ENCODE results near the gene ZNF622.

DNA sequence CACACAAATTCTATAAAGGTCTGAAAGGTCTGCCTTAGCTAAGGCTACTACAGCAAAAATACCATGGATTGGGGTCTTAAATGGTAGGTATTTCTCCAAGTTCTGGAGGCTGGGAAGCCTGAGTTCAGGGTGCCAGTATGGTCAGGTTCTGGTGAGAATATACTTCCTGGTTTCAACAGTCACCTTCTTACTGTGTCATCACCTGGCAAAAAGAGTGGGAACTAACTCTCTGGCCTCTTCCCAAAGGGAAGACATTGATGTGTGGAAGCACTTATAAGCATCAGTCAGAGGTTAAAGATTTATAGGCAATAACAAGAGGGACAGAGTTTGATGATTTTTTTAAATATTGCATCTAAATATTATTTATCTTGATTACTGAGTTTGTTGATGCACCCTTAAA is 53.0 kb downstream of the ZNF622 start:
- TF ChIP-seq, protein P1, sequence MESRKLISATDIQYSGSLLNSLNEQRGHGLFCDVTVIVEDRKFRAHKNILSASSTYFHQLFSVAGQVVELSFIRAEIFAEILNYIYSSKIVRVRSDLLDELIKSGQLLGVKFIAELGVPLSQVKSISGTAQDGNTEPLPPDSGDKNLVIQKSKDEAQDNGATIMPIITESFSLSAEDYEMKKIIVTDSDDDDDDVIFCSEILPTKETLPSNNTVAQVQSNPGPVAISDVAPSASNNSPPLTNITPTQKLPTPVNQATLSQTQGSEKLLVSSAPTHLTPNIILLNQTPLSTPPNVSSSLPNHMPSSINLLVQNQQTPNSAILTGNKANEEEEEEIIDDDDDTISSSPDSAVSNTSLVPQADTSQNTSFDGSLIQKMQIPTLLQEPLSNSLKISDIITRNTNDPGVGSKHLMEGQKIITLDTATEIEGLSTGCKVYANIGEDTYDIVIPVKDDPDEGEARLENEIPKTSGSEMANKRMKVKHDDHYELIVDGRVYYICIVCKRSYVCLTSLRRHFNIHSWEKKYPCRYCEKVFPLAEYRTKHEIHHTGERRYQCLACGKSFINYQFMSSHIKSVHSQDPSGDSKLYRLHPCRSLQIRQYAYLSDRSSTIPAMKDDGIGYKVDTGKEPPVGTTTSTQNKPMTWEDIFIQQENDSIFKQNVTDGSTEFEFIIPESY (CRISPR knock-in tag; IDR thresholded peaks at IDR 0.05), result no peak
- TF ChIP-seq, protein P2, sequence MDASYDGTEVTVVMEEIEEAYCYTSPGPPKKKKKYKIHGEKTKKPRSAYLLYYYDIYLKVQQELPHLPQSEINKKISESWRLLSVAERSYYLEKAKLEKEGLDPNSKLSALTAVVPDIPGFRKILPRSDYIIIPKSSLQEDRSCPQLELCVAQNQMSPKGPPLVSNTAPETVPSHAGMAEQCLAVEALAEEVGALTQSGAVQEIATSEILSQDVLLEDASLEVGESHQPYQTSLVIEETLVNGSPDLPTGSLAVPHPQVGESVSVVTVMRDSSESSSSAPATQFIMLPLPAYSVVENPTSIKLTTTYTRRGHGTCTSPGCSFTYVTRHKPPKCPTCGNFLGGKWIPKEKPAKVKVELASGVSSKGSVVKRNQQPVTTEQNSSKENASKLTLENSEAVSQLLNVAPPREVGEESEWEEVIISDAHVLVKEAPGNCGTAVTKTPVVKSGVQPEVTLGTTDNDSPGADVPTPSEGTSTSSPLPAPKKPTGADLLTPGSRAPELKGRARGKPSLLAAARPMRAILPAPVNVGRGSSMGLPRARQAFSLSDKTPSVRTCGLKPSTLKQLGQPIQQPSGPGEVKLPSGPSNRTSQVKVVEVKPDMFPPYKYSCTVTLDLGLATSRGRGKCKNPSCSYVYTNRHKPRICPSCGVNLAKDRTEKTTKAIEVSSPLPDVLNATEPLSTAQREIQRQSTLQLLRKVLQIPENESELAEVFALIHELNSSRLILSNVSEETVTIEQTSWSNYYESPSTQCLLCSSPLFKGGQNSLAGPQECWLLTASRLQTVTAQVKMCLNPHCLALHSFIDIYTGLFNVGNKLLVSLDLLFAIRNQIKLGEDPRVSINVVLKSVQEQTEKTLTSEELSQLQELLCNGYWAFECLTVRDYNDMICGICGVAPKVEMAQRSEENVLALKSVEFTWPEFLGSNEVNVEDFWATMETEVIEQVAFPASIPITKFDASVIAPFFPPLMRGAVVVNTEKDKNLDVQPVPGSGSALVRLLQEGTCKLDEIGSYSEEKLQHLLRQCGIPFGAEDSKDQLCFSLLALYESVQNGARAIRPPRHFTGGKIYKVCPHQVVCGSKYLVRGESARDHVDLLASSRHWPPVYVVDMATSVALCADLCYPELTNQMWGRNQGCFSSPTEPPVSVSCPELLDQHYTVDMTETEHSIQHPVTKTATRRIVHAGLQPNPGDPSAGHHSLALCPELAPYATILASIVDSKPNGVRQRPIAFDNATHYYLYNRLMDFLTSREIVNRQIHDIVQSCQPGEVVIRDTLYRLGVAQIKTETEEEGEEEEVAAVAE (CRISPR knock-in tag; IDR thresholded peaks at IDR 0.05; ENCODE audit: borderline replicate concordance), result no peak
- no peak for TF ChIP-seq SOX13 (IDR thresholded peaks at IDR 0.05)
- TF ChIP-seq SOX13 (CRISPR knock-in tag; conservative IDR thresholded peaks at IDR 0.05 in 1 of 2, IDR thresholded peaks at IDR 0.05 in 1 of 2), result no peak
- no peak for TF ChIP-seq POLR2AphosphoS5 (IDR thresholded peaks at IDR 0.05; ENCODE audit: low read depth, low read length)
- no peak for TF ChIP-seq ZNF678 (CRISPR knock-in tag; IDR thresholded peaks at IDR 0.05)
- no peak for TF ChIP-seq SOX6 (IDR thresholded peaks at IDR 0.05)
- TF ChIP-seq SOX6 (CRISPR knock-in tag; IDR thresholded peaks at IDR 0.05), result no peak
- TF ChIP-seq, protein P3, sequence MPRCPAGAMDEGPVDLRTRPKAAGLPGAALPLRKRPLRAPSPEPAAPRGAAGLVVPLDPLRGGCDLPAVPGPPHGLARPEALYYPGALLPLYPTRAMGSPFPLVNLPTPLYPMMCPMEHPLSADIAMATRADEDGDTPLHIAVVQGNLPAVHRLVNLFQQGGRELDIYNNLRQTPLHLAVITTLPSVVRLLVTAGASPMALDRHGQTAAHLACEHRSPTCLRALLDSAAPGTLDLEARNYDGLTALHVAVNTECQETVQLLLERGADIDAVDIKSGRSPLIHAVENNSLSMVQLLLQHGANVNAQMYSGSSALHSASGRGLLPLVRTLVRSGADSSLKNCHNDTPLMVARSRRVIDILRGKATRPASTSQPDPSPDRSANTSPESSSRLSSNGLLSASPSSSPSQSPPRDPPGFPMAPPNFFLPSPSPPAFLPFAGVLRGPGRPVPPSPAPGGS (CRISPR knock-in tag; IDR thresholded peaks at IDR 0.05), result no peak
- TF ChIP-seq, protein P4, sequence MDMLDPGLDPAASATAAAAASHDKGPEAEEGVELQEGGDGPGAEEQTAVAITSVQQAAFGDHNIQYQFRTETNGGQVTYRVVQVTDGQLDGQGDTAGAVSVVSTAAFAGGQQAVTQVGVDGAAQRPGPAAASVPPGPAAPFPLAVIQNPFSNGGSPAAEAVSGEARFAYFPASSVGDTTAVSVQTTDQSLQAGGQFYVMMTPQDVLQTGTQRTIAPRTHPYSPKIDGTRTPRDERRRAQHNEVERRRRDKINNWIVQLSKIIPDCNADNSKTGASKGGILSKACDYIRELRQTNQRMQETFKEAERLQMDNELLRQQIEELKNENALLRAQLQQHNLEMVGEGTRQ (IDR thresholded peaks at IDR 0.05; ENCODE audit: low read depth, low read length), result no peak
- TF ChIP-seq, protein P4 (CRISPR knock-in tag; IDR thresholded peaks at IDR 0.05; ENCODE audit: borderline replicate concordance), result no peak
- no peak for TF ChIP-seq ZNF263 (CRISPR knock-in tag; IDR thresholded peaks at IDR 0.05)
- no peak for TF ChIP-seq SMAD3 (CRISPR knock-in tag; IDR thresholded peaks at IDR 0.05)
- TF ChIP-seq SETDB1 (CRISPR knock-in tag; IDR thresholded peaks at IDR 0.05; ENCODE audit: borderline replicate concordance), result no peak
- TF ChIP-seq TP53 (CRISPR knock-in tag; conservative IDR thresholded peaks at IDR 0.05), result no peak

All from HepG2 (cell line).